Transverse colon (tissue), 4 donors: ENCODE data around the gene GPHA2. TPM values are rescaled to one million over a fixed set of nuclear protein-coding genes. Genes with fewer than 3 reads are reported as not detected.

Experiments used
- DNase-seq: peaks from one replicate; pipeline ENCODE4 v3.0.0-alpha.2; 2019
- H3K27ac ChIP-seq, 4 donors: fragments of 200-600 bp; sonication (generic); 2 replicates each; pipeline ENCODE4 v1.5.1; 2016 to 2018; ENCODE audit warnings: inconsistent platforms in 4 of 4
- H3K27me3 ChIP-seq: fragments of 200-600 bp; sonication (generic); 2 replicates; pipeline ENCODE4 v1.5.1; 2017; ENCODE audit warnings: inconsistent platforms
- H3K36me3 ChIP-seq, 4 donors: fragments of 200-600 bp; sonication (generic); 2 replicates each; pipeline ENCODE4 v1.5.1; 2017 to 2019; ENCODE audit warnings: inconsistent platforms in 4 of 4
- H3K4me1 ChIP-seq, 4 donors: fragments of 200-600 bp; sonication (generic); 2 replicates each; pipeline ENCODE4 v1.5.1; 2017 to 2020; ENCODE audit warnings: inconsistent platforms in 4 of 4
- H3K4me3 ChIP-seq, 4 donors: fragments of 200-600 bp; sonication (generic); 1 replicate in 1 of 4; 2 replicates in 3 of 4; pipeline versions ENCODE4 v1.5.1 to v1.6.1; 2017 to 2019; ENCODE audit warnings: inconsistent platforms in 4 of 4
- H3K9me3 ChIP-seq, 2 donors: fragments of 200-600 bp; sonication (generic); 2 replicates each; pipeline ENCODE4 v1.5.1; 2017 to 2019; ENCODE audit warnings: inconsistent platforms in 2 of 2
- CTCF ChIP-seq, 5 experiments: fragments of 200-600 bp in 3 of 5; fragments of 450-650 bp in 2 of 5; sonication (generic) in 3 of 5; IDR thresholded peaks; 1 replicate in 2 of 5; 2 replicates in 3 of 5; pipeline ENCODE4 v1.5.1; 2016 to 2017; ENCODE audit warnings: antibody characterized with exemption in 5 of 5, inconsistent platforms in 3 of 5, mild to moderate bottlenecking in 2 of 5, moderate library complexity in 1 of 5
- EP300 ChIP-seq: sonication (generic); formaldehyde crosslinking; IDR thresholded peaks from one replicate; pipeline ENCODE4 v1.6.1; 2017; ENCODE audit warnings: antibody characterized with exemption, low read depth
- POLR2A ChIP-seq: fragments of 450-650 bp; IDR thresholded peaks from one replicate; pipeline ENCODE4 v1.6.1; 2016; ENCODE audit warnings: antibody characterized with exemption, mild to moderate bottlenecking, moderate library complexity
- POLR2AphosphoS5 ChIP-seq, 3 donors: sonication (generic); formaldehyde crosslinking; IDR thresholded peaks; one replicate each; pipeline ENCODE4 v1.6.1; 2016; ENCODE audit warnings: antibody characterized with exemption in 3 of 3
- WGBS, 2 donors: methylation state at CpG; one replicate each; pipeline ENCODE4 v1.1.5; 2018; ENCODE audit warnings: low coverage in 1 of 2; 5-methylcytosine and 5-hydroxymethylcytosine counted together
- in situ Hi-C, 4 donors: fragments of 200-750 bp; cut with MboI; loops; one replicate each; pipeline versions ENCODE4 v1.15.0 to v1.15.1; 2017; ENCODE audit warnings: low sequenced_read_pairs in 3 of 4, low pct_ligation_motif_present in 1 of 4, low pct_unique_long_range_greater_than_20kb in 1 of 4
- intact Hi-C: fragments of 100-400 bp; cut with DNase I; formaldehyde crosslinking; loops from one replicate; pipeline ENCODE4 v1.15.1; 2023; ENCODE audit warnings: low total_unique reads
- total RNA-seq, 4 donors: library from RNA; depleted of rRNA; stranded (reverse); fragments of >200 nt; gene quantifications; one replicate each; pipeline ENCODE4 v1.1.0, GENCODE V29; 2016

The GPHA2 gene
- total RNA-seq, 4 donors from 2014 or later = 6.0 TPM; not detected in 3

GRCh38 chr11:64910451-64911093 lies 25.1 kb downstream of the GPHA2 start:
- in situ Hi-C loops = no loop called here
- intact Hi-C loops = no loop called here
- WGBS, 2 donors = 93% methylated on average over 23 of the region's 27 CpGs; no CpG with 5 or more reads in 1 of the 2 donors
- Histone ChIP-seq H3K27ac (no peak overlapping the region), H3K27me3 (no peaks in the 10 kb centered on the region), H3K4me3 (no peak overlapping the region), H3K36me3 (peaks cover 0 to 68% (median 28%) of the 10 kb centered on the region in 4 donors), H3K4me1 (peaks cover 2 to 6% (median 5%) of the 10 kb centered on the region in 4 donors), H3K9me3 (no peaks in the 10 kb centered on the region)
- no peak for TF ChIP-seq EP300
- TF ChIP-seq POLR2A = no peak
- no peak for TF ChIP-seq POLR2AphosphoS5 (IDR thresholded peaks at IDR 0.05)
- no peak for TF ChIP-seq CTCF (IDR thresholded peaks at IDR 0.05)
- no peak for DNase-seq

GRCh38 chr11:64909653-64910343 lies 25.9 kb downstream of the GPHA2 start:
- no peaks in the 10 kb centered on the region for H3K9me3 ChIP-seq
- no peaks in the 10 kb centered on the region for H3K27me3 ChIP-seq
- intact Hi-C loops = no loop called here
- TF ChIP-seq CTCF (IDR thresholded peaks at IDR 0.05) (no peak), POLR2A (no peak), EP300 (no peak), POLR2AphosphoS5 (IDR thresholded peaks at IDR 0.05) (no peak)
- H3K36me3 ChIP-seq = peaks cover 0 to 68% (median 28%) of the 10 kb centered on the region in 4 donors
- no peak overlapping the region for H3K27ac ChIP-seq
- in situ Hi-C loops = no loop called here
- DNase-seq = no peak
- WGBS, 2 donors = 58 to 95% methylated on average over 2 to 29 of the region's 39 CpGs
- no peak overlapping the region for H3K4me3 ChIP-seq
- H3K4me1 ChIP-seq = no peaks in the 10 kb centered on the region

GRCh38 chr11:64908766-64909165 lies 26.9 kb downstream of the GPHA2 start:
- Histone ChIP-seq H3K27ac (no peak overlapping the region), H3K4me3 (no peak overlapping the region), H3K9me3 (no peaks in the 10 kb centered on the region), H3K4me1 (no peaks in the 10 kb centered on the region), H3K36me3 (peaks cover 0 to 71% (median 25%) of the 10 kb centered on the region in 4 donors), H3K27me3 (no peaks in the 10 kb centered on the region)
- intact Hi-C loops = no loop called here
- DNase-seq = no peak
- in situ Hi-C loops = no loop called here
- TF ChIP-seq EP300 = no peak
- TF ChIP-seq POLR2A = no peak
- TF ChIP-seq POLR2AphosphoS5 (IDR thresholded peaks at IDR 0.05) = no peak
- no peak for TF ChIP-seq CTCF (IDR thresholded peaks at IDR 0.05)
- WGBS, 2 donors = 94% methylated on average over 11 of the region's 11 CpGs; no CpG with 5 or more reads in 1 of the 2 donors

- Histone ChIP-seq H3K36me3 (peaks cover 0 to 73% (median 22%) of the 10 kb centered on the region in 4 donors), H3K9me3 (no peaks in the 10 kb centered on the region), H3K4me1 (no peaks in the 10 kb centered on the region), H3K4me3 (no peak overlapping the region), H3K27ac (no peak overlapping the region), H3K27me3 (no peaks in the 10 kb centered on the region)
- no peak for TF ChIP-seq EP300
- no peak for TF ChIP-seq CTCF (IDR thresholded peaks at IDR 0.05)
- no peak for TF ChIP-seq POLR2A
- TF ChIP-seq POLR2AphosphoS5 (IDR thresholded peaks at IDR 0.05) = no peak
- DNase-seq = no peak
- WGBS, 2 donors = 96% methylated on average over 13 of the region's 13 CpGs; no CpG with 5 or more reads in 1 of the 2 donors
- in situ Hi-C loops (no loop called here), intact Hi-C loops (no loop called here)
Measured at GRCh38 chr11:64906314-64906635, 29.4 kb downstream of the GPHA2 start.
